Kidney (tissue), 14 donors: ENCODE measurements around the gene NCLN. TPM values are rescaled to one million over a fixed set of nuclear protein-coding genes. Genes with fewer than 3 reads are reported as not detected.

ENCODE experiments used
- DNase-seq, 5 donors: peaks; one replicate each; pipeline ENCODE4 v3.0.0-alpha.2; 2013 to 2020
- FAIRE-seq: peaks from 2 replicates; lab custom pipeline; 2012; peaks lifted over from hg19 to GRCh38; lab: Jason Lieb, UNC
- H3K27ac ChIP-seq, 2 donors: one replicate each; pipeline ENCODE4 v1.7.0; 2013; ENCODE audit warnings: low read depth in 2 of 2, low read length in 2 of 2, inconsistent platforms in 1 of 2
- H3K27me3 ChIP-seq: one replicate; pipeline ENCODE4 v1.7.1; 2013; ENCODE audit warnings: low read length, inconsistent platforms; ENCODE audit not compliant: control insufficient read depth, insufficient read depth
- H3K36me3 ChIP-seq, 3 donors: one replicate each; pipeline versions ENCODE4 v1.7.0 to v1.7.1; 2013; ENCODE audit warnings: low read length in 3 of 3, control low read depth in 1 of 3, inconsistent platforms in 1 of 3; ENCODE audit not compliant: insufficient read depth in 3 of 3, control insufficient read depth in 2 of 3
- H3K4me1 ChIP-seq, 3 donors: one replicate each; pipeline versions ENCODE4 v1.7.0 to v1.7.1; 2013; ENCODE audit warnings: low read length in 3 of 3, inconsistent platforms in 1 of 3, low read depth in 1 of 3; ENCODE audit not compliant: control insufficient read depth in 2 of 3, insufficient read depth in 2 of 3
- H3K4me3 ChIP-seq, 3 donors: one replicate each; pipeline versions ENCODE4 v1.7.0 to v1.8.1; 2013; ENCODE audit warnings: low read length in 3 of 3, control low read depth in 1 of 3, inconsistent platforms in 1 of 3
- H3K9ac ChIP-seq, 3 donors: one replicate each; pipeline versions ENCODE4 v1.7.0 to v1.7.1; 2013; ENCODE audit warnings: low read length in 3 of 3, control low read depth in 1 of 3, inconsistent platforms in 1 of 3
- H3K9me3 ChIP-seq, 3 donors: one replicate each; pipeline versions ENCODE4 v1.7.0 to v1.7.1; 2013; ENCODE audit warnings: low read length in 3 of 3, control low read depth in 1 of 3, inconsistent platforms in 1 of 3; ENCODE audit not compliant: control insufficient read depth in 2 of 3, insufficient read depth in 1 of 3
- intact Hi-C: fragments of 100-400 bp; cut with DNase I; formaldehyde crosslinking; loops from one replicate; pipeline ENCODE4 v1.11.1; 2022
- polyA plus RNA-seq: library from polyadenylated mRNA; stranded (reverse); fragments of 350-450 nt; fragmentation: Illumina TruSeq; extraction: RNeasy Lipid Tissue Mini Kit (QIAGEN cat#74804); gene quantifications from one replicate; pipeline ENCODE4 v1.2.3, GENCODE V29; 2014; ENCODE audit warnings: low read depth, low replicate concordance; ENCODE audit not compliant: insufficient read depth
- total RNA-seq: library from RNA; stranded (reverse); fragmentation: NEBNext Ultra II Directional; extraction: Animal tissue kit (Norgen Biotek cat#: 25700); gene quantifications from one replicate; pipeline ENCODE4 v1.2.1, GENCODE V29; 2021
- TF ChIP-seq, protein P1 (sequence below): IDR thresholded peaks from 3 replicates; pipeline ENCODE4 v1.5.1; 2012; ENCODE audit warnings: mild to moderate bottlenecking, moderate library complexity, borderline replicate concordance; ENCODE audit not compliant: insufficient read depth; ENCODE audit errors: extremely low read depth
- donor health status: control.
- donor health status: control.
- donor health status: control.
- donor health status: control.
- donor health status: control.
- donor health status: DM: yes; HTN: yes; CAD: no.
- donor health status: Normal renal cell carcinoma (clear cell type).

The NCLN gene
- total and polyA plus RNA-seq, 2 donors from 2014 or later, result 43.3 to 63.2 TPM

DNA sequence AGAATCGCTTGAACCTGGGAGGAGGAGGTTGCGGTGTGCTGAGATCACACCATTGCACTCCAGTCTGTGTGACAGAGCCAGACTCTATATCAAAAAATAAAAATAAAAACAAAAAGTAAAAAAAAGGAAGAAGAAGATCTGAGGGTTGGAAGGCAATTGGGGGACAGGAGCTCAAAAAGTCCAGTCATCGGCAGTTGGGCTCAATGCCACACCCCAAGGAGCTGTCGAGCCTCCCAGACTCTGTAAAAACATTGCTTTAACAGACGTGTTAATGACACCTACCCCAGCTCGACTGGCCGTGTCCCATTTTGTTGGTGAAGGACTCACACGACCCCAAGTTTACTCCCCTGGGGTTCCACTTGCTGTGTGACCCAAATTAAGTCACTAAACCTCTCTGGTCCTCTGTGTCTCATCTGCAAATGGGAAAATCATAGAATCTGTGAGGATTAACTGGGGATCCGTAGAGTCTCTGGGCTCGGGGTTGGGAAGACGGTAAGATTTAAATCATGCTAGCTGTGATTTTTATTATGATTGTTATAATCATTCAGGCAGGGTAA lies 42.9 kb upstream of the NCLN start:
- TF ChIP-seq, protein P1, sequence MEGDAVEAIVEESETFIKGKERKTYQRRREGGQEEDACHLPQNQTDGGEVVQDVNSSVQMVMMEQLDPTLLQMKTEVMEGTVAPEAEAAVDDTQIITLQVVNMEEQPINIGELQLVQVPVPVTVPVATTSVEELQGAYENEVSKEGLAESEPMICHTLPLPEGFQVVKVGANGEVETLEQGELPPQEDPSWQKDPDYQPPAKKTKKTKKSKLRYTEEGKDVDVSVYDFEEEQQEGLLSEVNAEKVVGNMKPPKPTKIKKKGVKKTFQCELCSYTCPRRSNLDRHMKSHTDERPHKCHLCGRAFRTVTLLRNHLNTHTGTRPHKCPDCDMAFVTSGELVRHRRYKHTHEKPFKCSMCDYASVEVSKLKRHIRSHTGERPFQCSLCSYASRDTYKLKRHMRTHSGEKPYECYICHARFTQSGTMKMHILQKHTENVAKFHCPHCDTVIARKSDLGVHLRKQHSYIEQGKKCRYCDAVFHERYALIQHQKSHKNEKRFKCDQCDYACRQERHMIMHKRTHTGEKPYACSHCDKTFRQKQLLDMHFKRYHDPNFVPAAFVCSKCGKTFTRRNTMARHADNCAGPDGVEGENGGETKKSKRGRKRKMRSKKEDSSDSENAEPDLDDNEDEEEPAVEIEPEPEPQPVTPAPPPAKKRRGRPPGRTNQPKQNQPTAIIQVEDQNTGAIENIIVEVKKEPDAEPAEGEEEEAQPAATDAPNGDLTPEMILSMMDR, result no peak
- no peak for DNase-seq
- Histone ChIP-seq H3K9me3 (peaks cover 0 to 4% (median 0%) of the 10 kb centered on the region in 3 donors), H3K4me1 (peaks cover 0 to 7% (median 4%) of the 10 kb centered on the region in 3 donors), H3K4me3 (no peak overlapping the region), H3K36me3 (no peaks in the 10 kb centered on the region), H3K27ac (no peak overlapping the region), H3K9ac (no peak overlapping the region), H3K27me3 (no peaks in the 10 kb centered on the region)
- intact Hi-C loops, result no loop called here
- FAIRE-seq, result no peak

DNA sequence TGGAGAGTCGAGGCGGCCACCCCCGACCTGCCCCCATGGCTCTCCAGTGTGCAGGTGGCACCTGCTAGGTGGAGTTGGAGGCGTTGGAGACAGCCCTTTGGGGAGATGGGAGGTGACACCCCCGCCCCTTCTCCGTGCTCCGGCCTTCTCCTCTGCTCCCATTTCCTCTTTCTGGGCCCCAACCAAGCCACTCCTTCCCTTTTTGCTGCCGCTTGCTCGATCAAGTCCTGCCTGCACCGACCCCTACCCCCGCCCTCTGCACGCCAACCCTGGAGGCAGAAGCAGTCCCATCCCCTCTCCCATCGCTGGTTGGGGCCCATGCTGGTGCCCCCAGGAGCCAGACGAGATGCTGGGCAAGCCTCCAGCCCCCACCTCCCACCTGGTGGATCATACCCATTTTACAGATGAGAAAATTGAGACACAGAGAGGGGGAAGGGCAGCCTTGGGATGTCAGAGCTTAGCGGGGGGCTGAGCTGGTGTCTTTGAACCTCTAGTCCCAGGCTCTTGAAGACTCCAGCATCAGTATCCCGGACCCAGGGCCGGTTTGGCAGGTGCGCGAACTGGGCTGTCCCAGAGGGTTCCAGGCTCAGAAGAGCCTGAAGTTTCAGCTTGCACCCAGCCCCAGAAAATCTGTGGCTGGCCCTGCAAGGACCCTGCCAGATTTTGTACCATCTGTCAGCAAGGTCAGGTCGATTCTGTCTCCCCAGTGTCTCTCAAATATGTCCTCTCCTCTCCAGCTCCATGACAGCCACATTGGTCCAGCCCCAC lies 39.6 kb upstream of the NCLN start:
- H3K27ac ChIP-seq, result no peak overlapping the region
- H3K4me3 ChIP-seq, result no peak overlapping the region
- no peaks in the 10 kb centered on the region for H3K9me3 ChIP-seq
- DNase-seq, result no peak
- intact Hi-C loops, result no loop called here
- H3K36me3 ChIP-seq, result no peaks in the 10 kb centered on the region
- no peak for FAIRE-seq
- no peaks in the 10 kb centered on the region for H3K27me3 ChIP-seq
- no peak overlapping the region for H3K9ac ChIP-seq
- TF ChIP-seq, protein P1, result no peak
- peaks cover 0 to 5% (median 4%) of the 10 kb centered on the region in 3 donors for H3K4me1 ChIP-seq

DNA sequence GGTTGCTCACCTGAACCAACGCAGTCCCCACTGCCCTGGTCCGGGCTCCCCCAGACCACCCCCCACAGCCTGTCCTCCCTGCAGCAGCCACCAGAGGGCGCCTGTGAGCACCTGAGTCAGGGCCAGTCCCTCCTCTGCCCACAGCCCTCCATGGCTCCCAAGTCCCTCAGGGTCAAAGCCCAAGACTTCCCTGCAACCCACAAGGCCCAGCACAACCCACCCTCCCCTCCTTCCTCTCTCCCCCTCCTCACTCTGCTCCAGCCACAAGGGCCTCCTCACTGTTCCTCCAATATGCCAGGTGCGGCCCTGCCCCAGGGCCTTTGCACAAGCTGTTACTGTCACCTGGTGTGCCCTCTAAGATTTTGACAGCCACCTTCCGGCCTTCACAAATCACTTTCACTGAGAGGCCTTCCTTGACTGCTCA lies 39.0 kb upstream of the NCLN start:
- FAIRE-seq (no peak), DNase-seq (no peak)

More for the DNA sequence above, 39.0 kb upstream of the NCLN start:
- Histone ChIP-seq H3K27me3 (no peaks in the 10 kb centered on the region), H3K36me3 (no peaks in the 10 kb centered on the region), H3K9me3 (no peaks in the 10 kb centered on the region), H3K27ac (no peak overlapping the region), H3K9ac (no peak overlapping the region), H3K4me1 (peaks cover 0 to 4% (median under 1%) of the 10 kb centered on the region in 3 donors), H3K4me3 (no peak overlapping the region)
- TF ChIP-seq, protein P1, result peak; percentile 38
- intact Hi-C loops, result no loop called here
